Muscle layer of duodenum (tissue), 2 donors: ENCODE measurements around the gene LIN7A.
"Not testable (repeated sequence)": the region's sequence is repeated elsewhere in the genome, so short reads cannot be mapped to it uniquely, and the experiment has no call there.

Experiments used
- H3K27ac ChIP-seq: one replicate; pipeline ENCODE4 v1.7.0; 2013; ENCODE audit warnings: mild to moderate bottlenecking, low read length
- H3K27me3 ChIP-seq: one replicate; pipeline ENCODE4 v1.7.0; 2013; ENCODE audit warnings: low read depth, mild to moderate bottlenecking, control low read depth, low read length
- H3K36me3 ChIP-seq, 2 donors: one replicate each; pipeline ENCODE4 v1.7.0; 2013; ENCODE audit warnings: low read length in 2 of 2, control low read depth in 1 of 2, mild to moderate bottlenecking in 1 of 2; ENCODE audit not compliant: insufficient read depth in 2 of 2, control insufficient read depth in 1 of 2
- H3K4me1 ChIP-seq, 2 donors: one replicate each; pipeline ENCODE4 v1.7.0; 2013; ENCODE audit warnings: low read length in 2 of 2, mild to moderate bottlenecking in 2 of 2, control low read depth in 1 of 2, moderate library complexity in 1 of 2; ENCODE audit not compliant: insufficient read depth in 2 of 2, control insufficient read depth in 1 of 2
- H3K4me3 ChIP-seq, 2 donors: one replicate each; pipeline ENCODE4 v1.7.0; 2013; ENCODE audit warnings: low read length in 2 of 2, low read depth in 1 of 2, mild to moderate bottlenecking in 1 of 2
- H3K9me3 ChIP-seq, 2 donors: one replicate each; pipeline ENCODE4 v1.7.0; 2013; ENCODE audit warnings: low read length in 2 of 2, control low read depth in 1 of 2, mild to moderate bottlenecking in 1 of 2; ENCODE audit not compliant: control insufficient read depth in 1 of 2
- donor health status: healthy.

The LIN7A gene

GRCh38 chr12:80807640-80808288 is 130.0 kb downstream of the LIN7A start:
- no peaks in the 10 kb centered on the region for H3K27me3 ChIP-seq
- H3K4me1 ChIP-seq: no peaks in the 10 kb centered on the region
- H3K36me3 ChIP-seq: no peaks in the 10 kb centered on the region
- no peak overlapping the region for H3K4me3 ChIP-seq
- no peak overlapping the region for H3K27ac ChIP-seq
- H3K9me3 ChIP-seq: no peaks in the 10 kb centered on the region

- no peaks in the 10 kb centered on the region for H3K4me1 ChIP-seq
- H3K9me3 ChIP-seq: no peaks in the 10 kb centered on the region
- no peak overlapping the region for H3K4me3 ChIP-seq
- no peak overlapping the region for H3K27ac ChIP-seq
- no peaks in the 10 kb centered on the region for H3K27me3 ChIP-seq
- H3K36me3 ChIP-seq: no peaks in the 10 kb centered on the region
These were observed 132.6 kb downstream of the LIN7A start for GRCh38 chr12:80805106-80805505.

- no peaks in the 10 kb centered on the region for H3K4me1 ChIP-seq
- H3K9me3 ChIP-seq: no peaks in the 10 kb centered on the region
- H3K27me3 ChIP-seq: no peaks in the 10 kb centered on the region
- H3K36me3 ChIP-seq: no peaks in the 10 kb centered on the region
- H3K4me3 ChIP-seq: no peak overlapping the region
- H3K27ac ChIP-seq: no peak overlapping the region
These were observed 134.9 kb downstream of the LIN7A start for GRCh38 chr12:80802652-80803400.

DNA sequence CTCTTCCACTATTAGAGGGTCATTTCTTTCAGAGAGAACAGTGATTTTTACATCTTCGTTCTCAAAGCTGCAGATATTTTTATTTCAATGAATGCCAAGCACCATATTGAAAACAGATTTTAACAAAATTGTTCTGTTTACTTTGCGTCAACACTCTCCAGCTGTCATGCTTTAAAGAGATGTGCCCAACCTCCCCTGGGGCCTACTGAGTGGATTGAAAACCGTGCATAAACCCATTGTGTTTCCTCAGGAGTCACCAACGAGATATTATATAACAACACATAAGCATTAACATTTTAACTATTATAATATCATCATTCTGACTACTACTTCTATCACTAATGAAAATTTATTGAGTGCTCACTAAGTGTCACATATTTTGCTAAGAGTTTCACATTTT is 139.5 kb downstream of the LIN7A start:
- H3K27ac ChIP-seq: no peak overlapping the region
- H3K4me1 ChIP-seq: no peaks in the 10 kb centered on the region
- H3K9me3 ChIP-seq: no peaks in the 10 kb centered on the region
- no peak overlapping the region for H3K4me3 ChIP-seq
- H3K36me3 ChIP-seq: peaks cover 0 to 5% of the 10 kb centered on the region in 2 donors
- H3K27me3 ChIP-seq: no peaks in the 10 kb centered on the region

DNA sequence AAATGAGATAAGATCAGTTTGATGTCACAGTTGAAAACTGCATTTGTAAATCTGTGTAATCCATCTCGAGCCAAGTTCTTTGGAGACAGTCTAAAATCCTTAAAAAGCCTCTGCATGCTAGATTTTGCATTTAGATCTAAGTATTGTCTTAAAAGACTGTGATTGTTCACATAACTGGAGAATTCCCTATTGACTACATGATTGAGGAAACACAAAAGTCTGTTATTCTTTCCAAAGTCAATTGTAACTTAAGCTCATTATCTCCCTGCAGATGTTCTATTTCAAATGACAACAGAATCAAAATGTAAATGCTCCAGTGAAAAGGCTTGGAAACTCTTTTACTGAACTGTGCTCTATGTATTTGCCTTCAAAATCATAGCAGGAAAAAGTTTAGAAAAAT is 143.2 kb downstream of the LIN7A start:
- H3K36me3 ChIP-seq: peaks cover 0 to 5% of the 10 kb centered on the region in 2 donors
- no peaks in the 10 kb centered on the region for H3K9me3 ChIP-seq
- H3K4me3 ChIP-seq: no peak overlapping the region
- no peaks in the 10 kb centered on the region for H3K27me3 ChIP-seq
- H3K4me1 ChIP-seq: no peaks in the 10 kb centered on the region
- no peak overlapping the region for H3K27ac ChIP-seq

DNA sequence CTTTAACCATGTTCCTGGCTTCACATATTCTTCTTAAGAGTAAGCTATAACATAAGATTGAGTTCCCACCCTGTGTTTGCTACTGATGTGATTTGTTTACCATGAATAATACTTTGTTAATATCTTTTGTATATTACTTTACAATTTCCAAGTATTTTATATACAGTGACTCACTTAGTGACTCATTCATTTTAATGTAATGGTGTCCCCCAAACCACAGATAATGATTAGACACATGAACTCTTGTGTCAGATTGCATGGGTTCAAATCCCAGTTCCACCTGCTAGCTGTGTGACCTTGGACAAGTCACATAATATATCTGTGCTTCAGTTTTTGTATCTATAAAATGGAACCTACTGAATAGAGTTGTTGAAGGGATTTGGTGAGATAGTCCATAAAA is 144.9 kb downstream of the LIN7A start:
- no peaks in the 10 kb centered on the region for H3K27me3 ChIP-seq
- no peaks in the 10 kb centered on the region for H3K9me3 ChIP-seq
- peaks cover 0 to 5% of the 10 kb centered on the region in 2 donors for H3K36me3 ChIP-seq
- H3K4me3 ChIP-seq: no peak overlapping the region
- no peaks in the 10 kb centered on the region for H3K4me1 ChIP-seq
- no peak overlapping the region for H3K27ac ChIP-seq

DNA sequence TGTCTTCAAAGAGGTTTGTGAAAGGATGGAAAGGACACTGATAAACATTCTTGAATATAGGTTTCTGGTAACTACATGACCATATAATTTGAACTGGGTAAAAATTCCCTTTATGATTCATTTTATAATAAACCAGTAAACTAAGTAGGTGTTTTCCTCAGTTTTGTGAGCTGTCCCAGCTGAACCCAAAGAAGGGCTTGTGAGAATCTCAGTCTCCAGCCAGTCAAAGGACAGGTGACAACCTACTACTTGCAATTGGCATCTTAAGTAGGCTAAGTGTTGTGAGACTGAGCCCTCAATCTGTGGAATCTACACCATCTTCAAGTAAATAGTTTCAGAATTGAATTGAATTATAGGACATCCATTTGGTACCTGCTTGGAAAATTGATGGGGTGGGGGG is 145.9 kb downstream of the LIN7A start:
- H3K27ac ChIP-seq: no peak overlapping the region
- H3K27me3 ChIP-seq: no peaks in the 10 kb centered on the region
- H3K36me3 ChIP-seq: no peaks in the 10 kb centered on the region
- no peaks in the 10 kb centered on the region for H3K4me1 ChIP-seq
- H3K4me3 ChIP-seq: no peak overlapping the region
- H3K9me3 ChIP-seq: no peaks in the 10 kb centered on the region

DNA sequence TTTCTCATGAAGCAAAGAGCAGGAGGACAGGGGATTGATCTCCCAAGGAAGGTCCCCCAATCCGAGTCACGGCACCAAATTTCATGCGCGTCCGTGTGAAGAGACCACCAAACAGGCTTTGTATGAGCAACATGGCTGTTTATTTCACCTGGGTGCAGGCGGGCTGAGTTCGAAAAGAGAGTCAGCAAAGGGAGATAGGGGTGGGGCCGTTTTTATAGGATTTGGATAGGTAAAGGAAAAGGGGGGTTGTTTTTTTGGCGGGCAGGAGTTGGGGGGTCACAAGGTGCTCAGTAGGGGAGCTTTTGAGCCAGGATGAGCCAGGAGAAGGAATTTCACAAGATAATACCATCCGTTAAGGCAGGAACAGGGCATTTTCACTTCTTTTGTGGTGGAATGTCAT is 149.3 kb downstream of the LIN7A start:
- H3K27ac ChIP-seq, H3K9me3 ChIP-seq, H3K27me3 ChIP-seq, H3K4me1 ChIP-seq, H3K36me3 ChIP-seq, H3K4me3 ChIP-seq: not testable (repeated sequence)

DNA sequence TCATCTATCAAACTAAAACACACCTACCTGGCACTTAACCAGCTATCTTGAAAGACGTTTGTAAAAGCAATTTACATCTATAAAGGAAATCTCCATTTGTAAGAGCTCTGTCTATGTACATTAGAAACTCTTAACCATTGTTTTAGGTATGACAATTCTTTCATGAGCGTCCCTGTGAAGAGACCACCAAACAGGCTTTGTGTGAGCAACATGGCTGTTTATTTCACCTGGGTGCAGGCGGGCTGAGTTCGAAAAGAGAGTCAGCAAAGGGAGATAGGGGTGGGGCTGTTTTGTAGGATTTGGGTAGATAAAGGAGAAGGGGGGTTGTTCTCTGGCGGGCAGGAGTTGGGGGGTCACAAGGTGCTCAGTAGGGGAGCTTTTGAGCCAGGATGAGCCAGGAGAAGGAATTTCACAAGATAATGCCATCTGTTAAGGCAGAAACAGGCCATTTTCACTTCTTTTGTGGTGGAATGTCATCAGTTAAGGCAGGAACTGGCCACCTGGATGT is 154.7 kb downstream of the LIN7A start:
- H3K4me1 ChIP-seq, H3K27me3 ChIP-seq, H3K4me3 ChIP-seq, H3K9me3 ChIP-seq, H3K27ac ChIP-seq, H3K36me3 ChIP-seq: not testable (repeated sequence)

DNA sequence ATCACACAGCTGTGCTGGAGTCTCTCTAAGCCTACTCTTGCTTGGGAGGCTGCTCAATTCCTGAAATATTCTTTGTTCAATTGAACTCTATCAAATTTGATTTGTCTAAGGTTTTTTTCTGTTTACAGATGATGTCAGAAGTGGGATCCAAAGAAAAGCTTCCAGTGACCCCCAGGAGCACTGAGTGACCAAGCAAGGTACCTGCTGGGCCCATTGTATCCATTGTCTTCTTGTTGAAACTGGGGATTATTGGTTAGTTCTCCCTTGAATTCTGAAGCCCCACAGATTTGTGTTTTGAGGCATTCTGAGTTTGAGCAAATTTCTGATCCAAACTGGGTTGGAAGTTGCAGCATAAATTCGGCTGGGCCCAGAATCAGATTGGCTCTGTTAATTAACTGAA is 156.4 kb downstream of the LIN7A start:
- Histone ChIP-seq H3K4me3 (no peak overlapping the region), H3K27ac (no peak overlapping the region), H3K9me3 (no peaks in the 10 kb centered on the region), H3K27me3 (no peaks in the 10 kb centered on the region), H3K4me1 (peaks cover 5 to 8% of the 10 kb centered on the region in 2 donors), H3K36me3 (no peaks in the 10 kb centered on the region)

DNA sequence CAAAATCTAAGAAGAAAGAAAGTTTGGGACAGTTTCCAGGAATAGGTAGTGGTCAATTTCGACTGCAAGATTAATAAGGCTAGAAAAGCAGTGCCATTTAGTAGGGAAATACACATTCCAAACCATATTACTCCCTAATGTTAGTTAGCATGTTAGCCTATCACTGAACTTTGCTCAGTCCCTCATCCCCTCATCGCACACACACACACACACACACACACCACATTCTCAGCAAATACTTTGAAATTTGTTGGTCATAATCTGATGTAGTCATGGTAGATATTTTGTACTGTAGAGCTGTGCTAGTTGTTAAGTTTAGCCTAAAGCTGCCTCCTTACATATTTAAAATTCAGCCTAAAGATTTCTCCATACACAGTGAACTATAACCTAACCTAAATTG is 157.0 kb downstream of the LIN7A start:
- Histone ChIP-seq H3K27ac (no peak overlapping the region), H3K4me3 (no peak overlapping the region), H3K27me3 (no peaks in the 10 kb centered on the region), H3K36me3 (no peaks in the 10 kb centered on the region), H3K4me1 (peaks cover 5 to 8% of the 10 kb centered on the region in 2 donors), H3K9me3 (no peaks in the 10 kb centered on the region)
